HG03045 (cell line): ENCODE data around the gene ATP2B2.

ENCODE experiments used
- ATAC-seq: cut with Tn5 transposase; IDR thresholded peaks from one replicate; pipeline ENCODE4 v1.9.1; 2021; ENCODE audit warnings: mild to moderate bottlenecking, moderate library complexity; ENCODE audit not compliant: unreplicated experiment

The ATP2B2 gene

GRCh38 chr3:10434144-10434937 is 71.0 kb downstream of the ATP2B2 start:
- no peak for ATAC-seq

- ATAC-seq, result no peak
These were observed 72.5 kb downstream of the ATP2B2 start for GRCh38 chr3:10432931-10433330.

DNA sequence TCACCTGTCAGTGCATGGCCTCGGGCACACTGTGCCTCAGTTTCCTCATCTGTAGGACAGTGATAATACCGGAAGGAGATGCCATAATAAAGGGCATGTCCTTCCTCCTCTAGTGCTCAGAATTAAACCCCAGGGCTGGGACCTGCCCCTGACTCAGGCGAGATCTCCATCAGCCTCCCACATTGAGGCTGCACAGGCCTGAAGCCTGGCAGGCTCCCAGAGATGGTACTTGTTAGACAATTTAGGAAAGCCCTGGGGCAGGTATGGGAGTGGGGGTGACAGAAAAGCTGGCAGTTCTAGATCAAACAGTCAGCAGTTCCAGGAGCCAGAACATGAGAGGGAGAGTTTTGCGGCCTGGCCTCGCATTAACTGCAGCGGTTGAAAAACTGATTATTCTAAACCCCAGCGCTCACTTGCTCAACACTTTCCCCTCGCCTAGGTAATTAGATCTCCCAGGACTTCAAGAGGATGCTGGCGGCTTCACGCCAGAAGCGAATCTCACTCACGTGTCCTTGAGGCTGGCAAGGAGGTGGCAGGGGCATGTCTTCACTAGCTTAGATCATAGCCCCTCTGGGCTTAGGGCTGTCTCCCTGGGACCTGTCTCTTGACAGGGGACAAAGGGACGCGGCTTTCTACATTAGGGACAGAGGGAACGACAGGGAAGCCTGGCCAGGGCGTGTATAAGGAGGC is 73.1 kb downstream of the ATP2B2 start:
- no peak for ATAC-seq

GRCh38 chr3:10430805-10431204 is 74.6 kb downstream of the ATP2B2 start:
- no peak for ATAC-seq

DNA sequence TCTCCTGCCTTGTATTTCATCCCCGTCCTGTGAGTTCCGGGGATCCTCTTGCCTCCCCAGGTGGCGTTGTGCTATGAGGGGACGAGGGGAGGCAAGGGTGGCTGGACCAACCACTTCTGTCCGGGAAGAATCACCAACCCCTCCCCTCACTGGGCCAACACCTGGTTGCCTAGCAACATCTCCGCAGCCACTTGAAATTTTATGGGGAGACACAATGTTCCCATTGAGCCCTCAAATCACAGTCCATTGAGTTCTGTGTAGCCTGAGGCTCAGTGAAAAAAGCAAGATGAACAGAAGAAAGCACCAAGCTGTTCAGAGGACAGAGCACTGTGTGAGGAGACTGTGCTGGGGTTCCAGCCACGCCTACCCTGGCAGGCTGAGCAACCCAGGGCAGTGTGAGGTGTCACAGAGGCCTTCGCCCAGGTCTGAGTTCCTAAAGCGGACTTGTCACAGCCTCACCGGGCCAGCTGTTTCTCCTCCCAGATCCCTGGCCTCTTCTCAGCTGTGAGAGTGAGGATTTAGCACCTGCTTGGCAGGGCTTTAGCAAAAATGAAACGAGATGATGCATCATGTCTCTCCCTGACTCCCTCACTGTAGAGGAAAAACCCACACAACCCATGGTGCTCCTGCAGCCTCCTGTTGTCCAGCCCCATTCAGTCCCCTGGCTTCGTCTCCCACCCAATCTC is 76.8 kb downstream of the ATP2B2 start:
- ATAC-seq, result no peak

DNA sequence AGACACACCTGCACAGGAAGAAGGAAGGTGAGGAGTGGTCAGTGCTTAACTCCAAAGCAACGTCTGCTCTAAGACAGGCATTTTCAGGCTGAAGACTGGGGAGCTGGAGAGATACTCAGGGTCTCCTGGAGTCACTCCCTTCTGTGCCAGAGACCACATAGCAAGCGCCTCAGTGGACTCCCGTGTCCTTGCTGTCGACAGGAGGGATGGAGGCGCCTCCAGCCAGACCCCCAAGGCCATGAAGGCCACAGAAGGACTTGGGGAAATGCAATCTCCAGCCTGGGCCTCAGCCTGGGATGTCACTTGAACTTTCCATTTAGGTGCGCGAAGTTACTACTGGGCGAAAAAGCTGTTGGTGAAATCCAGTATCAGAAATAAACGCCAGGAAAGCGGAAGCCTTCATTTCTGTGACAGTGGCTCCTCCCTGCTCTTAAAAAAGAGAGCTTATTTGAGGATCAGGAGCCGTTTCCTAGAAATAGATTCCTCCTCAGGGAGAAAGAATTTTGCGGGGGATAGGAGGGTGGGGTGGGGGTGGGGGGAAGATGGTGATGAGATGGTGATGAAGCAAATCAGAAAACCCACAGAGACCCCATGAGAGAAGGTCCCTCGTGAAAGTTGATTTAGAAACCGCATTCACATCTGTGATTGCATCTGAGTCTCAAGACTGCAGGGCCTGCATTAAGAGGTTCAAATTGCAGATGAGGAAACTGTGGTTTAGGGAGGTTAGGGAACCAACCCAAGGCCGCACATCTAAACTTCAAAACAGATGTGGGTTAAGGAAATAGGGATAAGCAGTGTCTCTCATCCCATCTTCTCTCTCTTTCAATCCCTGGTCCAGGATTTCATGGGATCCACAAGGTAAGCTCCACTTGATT is 78.8 kb downstream of the ATP2B2 start:
- no peak for ATAC-seq

GRCh38 chr3:10423171-10423882 is 82.1 kb downstream of the ATP2B2 start:
- ATAC-seq, result no peak

- no peak for ATAC-seq
These were observed 83.4 kb downstream of the ATP2B2 start for GRCh38 chr3:10421996-10422395.

GRCh38 chr3:10420745-10421475 is 84.5 kb downstream of the ATP2B2 start:
- ATAC-seq, result no peak

- ATAC-seq, result no peak
These were observed 85.7 kb downstream of the ATP2B2 start for GRCh38 chr3:10419637-10420232.

DNA sequence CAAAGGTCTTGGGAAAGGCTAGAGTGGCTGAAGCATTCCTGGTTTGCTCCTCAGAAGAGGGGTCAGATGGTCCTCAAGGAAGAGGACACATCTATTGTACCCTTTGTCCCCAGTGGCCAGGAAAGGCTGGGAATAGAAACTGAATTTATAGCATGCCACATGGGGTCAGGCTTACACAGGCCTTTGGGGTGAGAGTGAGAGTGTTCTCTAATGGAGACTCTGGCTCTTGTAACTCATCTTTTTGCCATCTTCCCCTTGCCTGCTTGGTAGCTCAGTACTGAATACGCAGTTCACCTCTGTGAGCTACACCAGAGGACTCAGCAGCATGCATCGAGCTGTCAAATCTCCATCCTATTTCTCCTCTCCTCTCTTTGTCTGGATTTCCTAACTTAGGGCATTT is 87.5 kb downstream of the ATP2B2 start:
- ATAC-seq, result no peak

DNA sequence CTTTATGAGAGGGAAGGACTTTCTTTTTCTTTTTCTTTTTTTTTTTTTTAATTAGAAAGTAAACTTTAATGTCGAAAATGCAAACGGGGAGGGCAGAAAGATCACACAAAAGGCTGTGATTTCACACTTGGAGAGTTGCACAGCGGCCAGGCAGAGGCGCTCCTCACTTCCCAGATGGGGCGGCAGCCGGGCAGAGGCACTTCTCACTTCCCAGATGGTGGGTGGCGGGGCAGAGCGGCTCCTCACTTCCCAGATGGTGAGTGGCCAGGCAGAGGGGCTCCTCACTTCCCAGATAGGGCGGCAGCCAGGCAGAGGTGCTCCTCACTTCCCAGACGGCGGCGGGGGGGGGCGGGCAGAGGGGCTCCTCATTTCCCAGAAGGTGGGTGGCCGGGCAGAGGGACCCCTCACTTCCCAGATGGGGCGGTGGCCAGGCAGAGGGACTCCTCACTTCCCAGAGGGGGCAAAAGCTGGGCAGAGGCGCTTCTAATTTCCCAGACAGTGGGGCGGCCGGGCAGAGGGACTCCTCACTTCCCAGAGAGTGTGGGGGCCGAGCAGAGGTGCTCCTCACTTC is 88.6 kb downstream of the ATP2B2 start:
- no peak for ATAC-seq

DNA sequence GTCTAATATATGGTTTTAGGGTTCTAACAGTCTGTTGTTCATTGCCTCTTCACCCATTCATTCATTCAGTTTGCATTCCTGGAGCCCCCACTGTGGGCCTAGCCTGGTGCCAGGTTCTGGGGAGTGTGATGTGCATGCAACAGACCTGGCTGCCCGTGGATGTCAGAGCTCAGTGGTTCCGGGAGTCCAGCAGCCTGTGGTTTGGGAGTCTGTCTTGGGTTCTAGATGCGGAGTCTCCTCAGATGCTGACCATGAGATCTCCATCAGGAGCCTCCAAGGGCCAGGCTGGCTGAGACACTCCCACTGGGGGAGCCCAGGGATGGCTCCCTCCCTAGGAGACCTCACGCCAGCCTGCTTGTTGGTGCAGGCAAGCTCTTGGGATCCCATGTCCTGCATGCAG is 92.3 kb downstream of the ATP2B2 start:
- ATAC-seq, result no peak

DNA sequence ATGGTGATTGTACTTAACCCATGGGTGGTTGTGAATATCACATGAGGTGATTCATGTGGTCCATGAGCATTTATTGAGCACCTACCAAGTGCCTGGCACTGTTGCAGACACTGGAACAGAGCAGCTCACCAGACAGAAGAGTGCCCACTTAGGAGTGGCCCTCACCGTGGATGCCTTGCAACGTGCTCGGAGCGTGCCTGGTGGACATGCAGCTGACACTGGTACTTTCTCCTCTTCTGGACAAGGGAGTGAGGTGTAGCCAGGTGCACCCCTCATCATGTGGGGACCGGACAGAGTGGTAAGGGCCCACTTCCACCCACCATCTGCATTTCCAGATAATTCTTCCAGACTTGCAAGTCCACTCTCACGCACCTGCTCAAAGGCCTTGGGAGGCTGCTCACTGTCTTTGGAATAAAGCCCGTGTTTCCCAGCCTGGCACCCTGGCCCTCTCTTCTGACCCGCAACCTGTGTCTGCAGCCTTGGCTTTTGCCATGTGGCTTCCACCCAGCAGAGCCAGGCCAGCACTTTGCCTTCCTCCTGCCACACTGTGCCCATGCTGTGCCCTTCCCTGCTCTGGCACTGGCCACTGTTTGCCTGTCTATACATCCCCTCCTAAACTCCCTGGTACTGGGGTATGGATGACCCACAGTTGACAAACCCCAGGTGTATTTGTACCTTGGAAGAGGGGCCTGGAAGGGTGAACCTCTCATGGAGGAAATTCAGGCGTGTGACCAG is 93.6 kb downstream of the ATP2B2 start:
- ATAC-seq, result no peak

DNA sequence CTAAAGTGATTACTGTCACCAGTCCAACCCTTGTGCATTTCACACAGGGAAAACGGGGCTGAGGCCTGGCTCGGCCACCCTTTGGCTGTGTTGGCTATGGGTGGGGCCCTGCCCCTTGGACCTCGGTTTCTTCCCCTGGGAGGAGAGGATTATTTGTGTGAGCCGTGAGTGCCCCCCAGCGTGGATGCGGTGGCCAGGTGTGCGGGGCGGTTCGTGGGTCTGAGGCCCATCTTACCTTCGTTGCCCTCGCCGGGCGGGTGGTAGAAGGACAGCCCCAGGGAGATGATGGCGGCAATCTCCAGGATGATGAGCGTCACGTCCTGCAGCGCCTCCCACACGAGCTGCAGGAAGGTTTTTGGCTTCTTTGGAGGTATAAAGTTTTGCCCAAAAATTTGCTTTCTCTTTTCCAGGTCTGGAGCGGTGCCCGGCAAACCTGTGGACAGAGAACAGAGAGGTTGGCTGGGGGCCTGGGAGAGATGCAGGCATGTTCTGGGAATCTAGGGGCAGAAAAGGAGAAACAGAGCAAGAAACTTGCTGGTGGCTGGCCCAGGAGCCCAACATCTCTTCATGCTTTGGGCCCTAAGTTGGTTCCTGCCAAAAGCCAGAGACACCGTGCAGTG is 94.9 kb downstream of the ATP2B2 start:
- ATAC-seq, result no peak

GRCh38 chr3:10408680-10409079 is 96.7 kb downstream of the ATP2B2 start:
- ATAC-seq, result no peak

DNA sequence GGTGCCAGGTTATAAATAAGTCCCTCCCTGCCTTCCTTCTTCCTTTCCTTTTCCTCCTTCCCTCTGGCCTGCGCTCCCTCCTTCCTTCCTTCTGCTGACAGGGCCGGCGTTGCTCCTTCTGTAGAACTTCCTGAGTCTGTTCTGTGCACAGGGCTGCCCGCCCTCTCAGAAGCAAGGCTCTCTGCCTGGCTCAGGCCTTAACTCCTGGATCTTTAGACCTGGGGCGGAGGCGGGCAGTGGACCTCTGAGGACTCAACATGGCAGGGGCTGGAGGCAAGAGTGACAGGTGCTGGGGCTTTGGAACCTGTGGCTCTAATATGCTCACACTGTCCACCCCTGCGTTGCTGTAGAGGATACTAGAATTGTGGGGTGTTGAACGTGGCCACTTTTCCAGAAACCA is 98.0 kb downstream of the ATP2B2 start:
- ATAC-seq, result no peak

DNA sequence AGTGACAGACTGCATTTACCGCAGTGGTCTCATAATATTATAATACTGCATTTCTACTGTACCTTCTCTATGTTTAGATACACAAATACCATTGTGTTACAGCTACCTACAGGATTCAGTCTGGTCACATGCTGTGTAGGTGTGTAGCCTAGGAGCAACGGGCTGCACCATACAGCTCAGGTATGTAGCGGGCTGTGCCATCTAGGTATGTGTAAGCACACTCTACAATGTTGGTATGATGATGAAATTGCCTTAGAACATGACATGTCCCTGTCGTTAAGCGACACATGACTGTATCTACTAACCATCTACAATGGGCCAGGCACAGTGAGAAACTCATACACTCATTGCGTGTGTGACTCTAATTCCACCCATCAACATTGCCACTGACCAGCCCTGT is 99.0 kb downstream of the ATP2B2 start:
- ATAC-seq, result no peak
